EH (cell line): ENCODE measurements around the gene TPH1.
A peak's percentile ranks its signal among the peaks of the same experiment; 100 is the strongest.
"Not testable (repeated sequence)": the region's sequence is repeated elsewhere in the genome, so short reads cannot be mapped to it uniquely, and the experiment has no call there.

Experiments
- DNase-seq: peaks from one replicate; pipeline ENCODE4 v3.0.0-alpha.2; 2015; ENCODE audit warnings: low read depth

The TPH1 gene

GRCh38 chr11:18019650-18020049, 26.4 kb downstream of the TPH1 start:
- DNase-seq, result no peak

DNA sequence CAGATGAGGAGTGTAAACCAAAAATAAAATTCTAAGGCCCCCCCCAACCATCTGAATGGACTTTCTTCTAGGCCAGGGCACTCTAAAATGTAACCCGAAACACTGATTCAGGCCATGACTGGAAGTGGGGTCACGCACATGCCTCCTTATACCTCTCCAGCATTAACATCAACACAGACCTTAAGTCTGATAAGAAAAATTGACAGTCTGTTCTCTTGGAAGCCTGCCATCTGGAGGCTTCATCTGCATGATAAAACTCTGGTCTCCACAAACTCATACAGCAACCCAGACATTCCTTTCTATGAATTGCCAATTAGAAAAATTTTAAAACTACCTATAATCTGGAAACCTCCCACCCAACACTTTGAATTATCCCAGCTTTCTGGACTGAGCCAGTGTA, 29.3 kb downstream of the TPH1 start:
- DNase-seq, result no peak

GRCh38 chr11:18014876-18015275, 31.2 kb downstream of the TPH1 start:
- no peak for DNase-seq

GRCh38 chr11:18013790-18014507, 32.1 kb downstream of the TPH1 start:
- peak; percentile 6 for DNase-seq

GRCh38 chr11:18012906-18013781, 32.9 kb downstream of the TPH1 start, which contains the start of gene SERGEF:
TSS of gene SERGEF (minus strand) at chr11:18013047. CDS start at chr11:18013010, 37 bp downstream.
- peak; percentile 91 for DNase-seq

DNA sequence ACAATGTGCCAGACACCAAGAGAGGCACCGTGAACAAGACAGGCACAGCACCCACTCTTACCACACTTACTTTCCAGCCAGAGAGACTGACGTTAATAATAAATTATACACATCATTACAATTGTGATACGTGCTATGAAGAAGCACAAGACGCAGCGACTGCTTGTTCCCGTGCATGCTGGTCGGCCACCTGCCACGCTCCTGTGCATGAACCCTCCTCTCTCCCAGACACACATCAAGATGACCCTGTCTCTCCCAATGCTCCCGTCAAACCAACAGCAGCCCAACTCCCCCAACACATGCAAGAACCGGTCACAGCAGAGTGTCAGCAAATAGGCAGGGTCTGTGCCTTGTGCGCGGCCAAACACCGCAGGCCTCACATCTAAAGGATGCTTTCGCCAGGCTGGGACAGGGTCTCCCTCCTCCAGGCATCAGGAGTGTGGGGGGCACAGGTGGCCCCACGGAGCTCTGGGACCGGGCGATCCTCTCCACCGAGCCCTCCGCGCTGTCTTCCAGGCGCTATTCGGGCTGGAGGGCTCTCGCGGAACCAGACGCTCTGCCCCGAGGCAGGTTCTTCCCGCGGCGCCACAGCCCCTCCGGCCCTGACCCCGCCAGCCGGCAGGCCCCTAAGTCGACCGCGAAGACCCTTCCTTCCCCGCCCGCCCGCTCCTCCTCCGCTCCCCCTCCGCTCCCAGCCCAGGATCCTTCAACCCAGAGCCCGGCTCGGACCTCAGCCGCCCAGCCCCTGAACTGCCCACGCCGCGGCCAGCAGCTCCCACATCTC, 33.8 kb downstream of the TPH1 start:
- DNase-seq, result peak; percentile 23

- no peak for DNase-seq
Observed at GRCh38 chr11:18011633-18012032, 34.4 kb downstream of the TPH1 start.

GRCh38 chr11:18010977-18011586, 35.0 kb downstream of the TPH1 start:
- no peak for DNase-seq

GRCh38 chr11:18010121-18010670, 35.9 kb downstream of the TPH1 start:
- no peak for DNase-seq

DNA sequence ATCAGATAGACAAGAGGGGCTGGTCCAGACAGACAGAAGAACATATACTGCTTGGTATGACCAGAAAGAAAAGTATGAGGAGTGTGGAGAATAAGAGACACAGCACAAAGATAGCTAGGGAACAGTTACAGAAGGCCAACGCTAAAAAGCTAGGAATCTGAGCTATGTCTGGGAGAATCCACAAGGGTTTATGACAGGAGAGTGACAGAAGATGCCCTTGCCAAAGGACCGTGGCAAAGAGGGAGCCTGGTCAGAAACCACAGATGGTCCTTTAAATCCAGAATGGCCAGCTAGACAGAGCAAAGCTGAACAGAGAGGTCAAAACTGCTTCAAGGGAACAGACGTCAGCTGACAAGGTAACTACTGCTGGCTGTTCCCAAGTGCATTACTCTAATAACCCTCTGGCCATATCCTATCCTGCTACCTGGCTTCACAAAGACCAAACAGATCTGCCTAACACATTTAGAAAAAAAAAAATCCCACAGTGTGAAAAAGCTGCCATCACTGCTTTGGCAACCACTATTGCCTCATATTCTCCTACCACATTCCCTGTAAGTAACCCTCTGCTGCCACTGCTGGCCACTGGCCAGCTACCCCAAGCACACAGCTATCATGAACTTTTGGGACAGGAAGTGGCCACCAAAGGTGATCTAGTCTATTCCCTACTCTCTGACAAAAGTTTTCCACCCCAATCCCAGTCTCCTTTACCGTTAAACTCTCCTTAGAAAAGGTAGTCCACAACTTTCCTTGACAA, 40.5 kb downstream of the TPH1 start:
- peak; percentile 24 for DNase-seq

- peak; percentile 39 for DNase-seq
Observed at GRCh38 chr11:18001191-18001590, 44.9 kb downstream of the TPH1 start.

- no peak for DNase-seq
Observed at GRCh38 chr11:18000760-18001159, 45.3 kb downstream of the TPH1 start.

- not testable (repeated sequence) for DNase-seq
Observed at GRCh38 chr11:18000128-18000527, 45.9 kb downstream of the TPH1 start.
